ENCODE data around the gene HJV.
"Not testable (repeated sequence)": the region's sequence is repeated elsewhere in the genome, so short reads cannot be mapped to it uniquely, and the experiment has no call there.

Gene HJV

GRCh38 chr1:146021622-146022402, at the start of gene HJV:
TSS of gene HJV (minus strand) at chr1:146021735. CDS start at chr1:146020231, 1,504 bp downstream.
- no peak for DNase-seq

GRCh38 chr1:146059148-146059547, 37.6 kb upstream of the HJV start:
- not testable (repeated sequence) for DNase-seq

GRCh38 chr1:146051852-146052676, 30.5 kb upstream of the HJV start:
- DNase-seq: peak; percentile 95

- DNase-seq: no peak
These were observed 29.9 kb upstream of the HJV start for GRCh38 chr1:146051452-146051851.

GRCh38 chr1:146050652-146050963, 29.1 kb upstream of the HJV start:
- DNase-seq: not testable (repeated sequence)

GRCh38 chr1:146049866-146050651, 28.5 kb upstream of the HJV start:
- DNase-seq: not testable (repeated sequence)

- no peak for DNase-seq
These were observed 27.9 kb upstream of the HJV start for GRCh38 chr1:146049436-146049835.

- not testable (repeated sequence) for DNase-seq
These were observed 27.1 kb upstream of the HJV start for GRCh38 chr1:146048514-146049115.

- no peak for DNase-seq
These were observed 25.1 kb upstream of the HJV start for GRCh38 chr1:146046664-146047063.

- DNase-seq: no peak
These were observed 18.3 kb upstream of the HJV start for GRCh38 chr1:146039844-146040194.

GRCh38 chr1:146036965-146037646, 15.6 kb upstream of the HJV start:
- peak; percentile 89 for DNase-seq

- DNase-seq: peak; percentile 9
These were observed 14.9 kb upstream of the HJV start for GRCh38 chr1:146036241-146036964.

GRCh38 chr1:146035048-146035423, 13.5 kb upstream of the HJV start:
- DNase-seq: no peak

- peak; percentile 66 for DNase-seq
These were observed 11.2 kb upstream of the HJV start for GRCh38 chr1:146032631-146033219.

- DNase-seq: no peak
These were observed 9.9 kb upstream of the HJV start for GRCh38 chr1:146031476-146031875.

GRCh38 chr1:146029117-146029516, 7.6 kb upstream of the HJV start:
- no peak for DNase-seq

GRCh38 chr1:146026650-146027049, 5.1 kb upstream of the HJV start:
- DNase-seq: not testable (repeated sequence)

GRCh38 chr1:146025787-146026495, 4.4 kb upstream of the HJV start:
- not testable (repeated sequence) for DNase-seq

- DNase-seq: no peak
These were observed 1.0 kb upstream of the HJV start for GRCh38 chr1:146022403-146023127.

GRCh38 chr1:146021050-146021445, 487 bp downstream of the HJV start:
- no peak for DNase-seq

All from activated CD4-positive, alpha-beta T cell treated with anti-CD3 and anti-CD28 coated beads, Interleukin-10, Interleukin-2, amounts not matched to agents 100 ng/mL and 50 ng/mL, durations not matched to agents 16 hours and 8 hours (primary cell).